ENCODE results near the gene CYFIP2. TPM values are rescaled to one million over a fixed set of nuclear protein-coding genes. Genes with fewer than 3 reads are reported as not detected.

The CYFIP2 gene
- total RNA-seq, 2 donors from 2014 or later = 29.3 to 33.4 TPM

GRCh38 chr5:157308836-157309465, 43.0 kb downstream of the CYFIP2 start:
- Mint-ChIP-seq H3K4me3 (no peak overlapping the region), H3K4me1 (peaks cover 12% of the 10 kb centered on the region), H3K9me3 (no peaks in the 10 kb centered on the region), H3K27ac (no peak overlapping the region), H3K36me3 (ENCODE audit: low read depth) (no peaks in the 10 kb centered on the region), H3K27me3 (ENCODE audit: insufficient read depth) (no peaks in the 10 kb centered on the region)
- Histone ChIP-seq H3K27ac (ENCODE audit: low read depth, low read length) (no peak overlapping the region), H3K4me1 (ENCODE audit: control insufficient read depth, insufficient read depth, low read length) (no peaks in the 10 kb centered on the region), H3K9me3 (ENCODE audit: control insufficient read depth, low read length) (no peaks in the 10 kb centered on the region), H3K36me3 (ENCODE audit: control insufficient read depth, insufficient read depth, low read length) (no peaks in the 10 kb centered on the region), H3K4me3 (ENCODE audit: low read length) (no peak overlapping the region), H3K9ac (ENCODE audit: extremely low read depth, low read length, poor library complexity, severe bottlenecking) (no peak overlapping the region), H3K27me3 (ENCODE audit: control insufficient read depth, insufficient read depth, low read length, poor library complexity, severe bottlenecking) (no peaks in the 10 kb centered on the region)
- TF ChIP-seq CTCF (conservative IDR thresholded peaks at IDR 0.05) = peak; percentile 32
- WGBS, 2 experiments (ENCODE audit: insufficient coverage in 1 of 2, insufficient read length in 1 of 2) = 56 to 58% methylated on average over 6 to 8 of the region's 8 CpGs
- no peak for DNase-seq

- Histone ChIP-seq H3K27ac (ENCODE audit: low read depth, low read length) (no peak overlapping the region), H3K4me1 (ENCODE audit: control insufficient read depth, insufficient read depth, low read length) (no peaks in the 10 kb centered on the region), H3K9ac (ENCODE audit: extremely low read depth, low read length, poor library complexity, severe bottlenecking) (no peak overlapping the region), H3K27me3 (ENCODE audit: control insufficient read depth, insufficient read depth, low read length, poor library complexity, severe bottlenecking) (no peaks in the 10 kb centered on the region), H3K9me3 (ENCODE audit: control insufficient read depth, low read length) (no peaks in the 10 kb centered on the region), H3K36me3 (ENCODE audit: control insufficient read depth, insufficient read depth, low read length) (peaks cover 3% of the 10 kb centered on the region), H3K4me3 (ENCODE audit: low read length) (no peak overlapping the region)
- Mint-ChIP-seq H3K9me3 (no peaks in the 10 kb centered on the region), H3K27me3 (ENCODE audit: insufficient read depth) (no peaks in the 10 kb centered on the region), H3K27ac (no peak overlapping the region), H3K36me3 (ENCODE audit: low read depth) (no peaks in the 10 kb centered on the region), H3K4me1 (peaks cover 12% of the 10 kb centered on the region), H3K4me3 (no peak overlapping the region)
- TF ChIP-seq CTCF (conservative IDR thresholded peaks at IDR 0.05) = no peak
- 78 to 84% methylated on average over 3 to 14 of the region's 14 CpGs for WGBS, 2 experiments (ENCODE audit: insufficient coverage in 1 of 2, insufficient read length in 1 of 2)
- DNase-seq = no peak
Measured at GRCh38 chr5:157309796-157310195, 43.9 kb downstream of the CYFIP2 start.

- Mint-ChIP-seq H3K4me1 (peaks cover 12% of the 10 kb centered on the region), H3K27me3 (ENCODE audit: insufficient read depth) (no peaks in the 10 kb centered on the region), H3K27ac (peak overlapping the region; percentile 5), H3K4me3 (no peak overlapping the region), H3K36me3 (ENCODE audit: low read depth) (no peaks in the 10 kb centered on the region), H3K9me3 (no peaks in the 10 kb centered on the region)
- H3K4me3 ChIP-seq (ENCODE audit: low read length) = no peak overlapping the region
- no peak overlapping the region for H3K27ac ChIP-seq (ENCODE audit: low read depth, low read length)
- no peaks in the 10 kb centered on the region for H3K27me3 ChIP-seq (ENCODE audit: control insufficient read depth, insufficient read depth, low read length, poor library complexity, severe bottlenecking)
- peaks cover 10% of the 10 kb centered on the region for H3K36me3 ChIP-seq (ENCODE audit: control insufficient read depth, insufficient read depth, low read length)
- no peak for TF ChIP-seq CTCF (conservative IDR thresholded peaks at IDR 0.05)
- no peaks in the 10 kb centered on the region for H3K4me1 ChIP-seq (ENCODE audit: control insufficient read depth, insufficient read depth, low read length)
- H3K9me3 ChIP-seq (ENCODE audit: control insufficient read depth, low read length) = no peaks in the 10 kb centered on the region
- H3K9ac ChIP-seq (ENCODE audit: extremely low read depth, low read length, poor library complexity, severe bottlenecking) = no peak overlapping the region
- no peak for DNase-seq
- 87 to 91% methylated on average over 10 to 11 of the region's 11 CpGs for WGBS, 2 experiments (ENCODE audit: insufficient coverage in 1 of 2, insufficient read length in 1 of 2)
Measured at GRCh38 chr5:157311595-157311994, 45.7 kb downstream of the CYFIP2 start.
